Fibroblast of lung (primary cell): ENCODE measurements around the gene KCNJ2. TPM values are rescaled to one million over a fixed set of nuclear protein-coding genes. Genes with fewer than 3 reads are reported as not detected.

Experiments used
- DNase-seq, 2 donors: peaks; one replicate each; pipeline versions ENCODE4 v3.0.0 to v3.0.0-alpha.2; 2010; ENCODE audit warnings: low read depth in 2 of 2
- H2AFZ ChIP-seq: 2 replicates; pipeline ENCODE4 v1.5.1; 2012; ENCODE audit warnings: low read length, control low read depth, inconsistent platforms
- H3K27ac ChIP-seq: 2 replicates; pipeline ENCODE4 v1.5.1; 2011; ENCODE audit warnings: low read length, control low read depth; ENCODE audit not compliant: insufficient read depth
- H3K27me3 ChIP-seq: 2 replicates; pipeline ENCODE4 v1.5.1; 2011; ENCODE audit warnings: mild to moderate bottlenecking, low read length; ENCODE audit not compliant: control insufficient read depth, insufficient read depth
- H3K36me3 ChIP-seq: 2 replicates; pipeline ENCODE4 v1.5.1; 2011; ENCODE audit warnings: low read length; ENCODE audit not compliant: control insufficient read depth, insufficient read depth
- H3K4me1 ChIP-seq: 2 replicates; pipeline ENCODE4 v1.5.1; 2011; ENCODE audit warnings: low read length; ENCODE audit not compliant: control insufficient read depth, insufficient read depth; ENCODE audit errors: extremely low read depth
- H3K4me2 ChIP-seq: 2 replicates; pipeline ENCODE4 v1.5.1; 2011; ENCODE audit warnings: low read length, control low read depth; ENCODE audit not compliant: insufficient read depth; ENCODE audit errors: extremely low read depth
- H3K4me3 ChIP-seq, 4 experiments: fragments of 200-600 bp in 1 of 4; sonication (generic) in 1 of 4; replicated peaks in 1 of 4; 2 replicates each; pipeline ENCODE4 v1.5.1; 2011 to 2016; ENCODE audit warnings: low read length in 4 of 4, low read depth in 3 of 4, mild to moderate bottlenecking in 3 of 4, control low read depth in 2 of 4, inconsistent platforms in 1 of 4, mixed read lengths in 1 of 4; ENCODE audit not compliant: insufficient read depth in 1 of 4; ENCODE audit errors: control extremely low read depth in 1 of 4
- H3K79me2 ChIP-seq: 2 replicates; pipeline ENCODE4 v1.5.1; 2012; ENCODE audit warnings: mild to moderate bottlenecking, low read length, inconsistent platforms; ENCODE audit not compliant: control insufficient read depth, insufficient read depth
- H3K9ac ChIP-seq: 2 replicates; pipeline ENCODE4 v1.5.1; 2011; ENCODE audit warnings: mild to moderate bottlenecking, low read length, control low read depth; ENCODE audit not compliant: insufficient read depth
- H3K9me3 ChIP-seq: 2 replicates; pipeline ENCODE4 v1.5.1; 2012; ENCODE audit warnings: low read depth, low read length; ENCODE audit not compliant: control insufficient read depth, insufficient read depth
- H4K20me1 ChIP-seq: 2 replicates; pipeline ENCODE4 v1.5.1; 2011; ENCODE audit warnings: low read length; ENCODE audit not compliant: control insufficient read depth, insufficient read depth; ENCODE audit errors: extremely low read depth
- CTCF ChIP-seq, 2 donors: IDR thresholded peaks in 1 of 2; conservative IDR thresholded peaks in 1 of 2; 1 replicate in 1 of 2; 2 replicates in 1 of 2; pipeline ENCODE4 v1.5.1; 2011 to 2012; ENCODE audit warnings: low read length in 2 of 2, control low read depth in 1 of 2, inconsistent platforms in 1 of 2, low read depth in 1 of 2, mild to moderate bottlenecking in 1 of 2
- EZH2 ChIP-seq: IDR thresholded peaks from 2 replicates; pipeline ENCODE4 v1.5.1; 2012; ENCODE audit warnings: low read length, control low read depth, mild to moderate bottlenecking; ENCODE audit errors: missing control alignments
- polyA plus RNA-seq, 2 donors: library from polyadenylated mRNA; depleted of rRNA in 1 of 2; stranded (reverse) in 1 of 2; unstranded in 1 of 2; fragments of >200 nt; gene quantifications; 2 replicates each; pipeline ENCODE4 v1.2.1, GENCODE V29; 2011 to 2012; ENCODE audit warnings: missing spikeins in 1 of 2
- total RNA-seq: library from RNA; depleted of rRNA; stranded (reverse); fragments of >200 nt; gene quantifications from 2 replicates; pipeline ENCODE4 v1.2.1, GENCODE V29; 2014

The KCNJ2 gene
- total and polyA plus RNA-seq, 2 donors (not counting 1 experiment from before 2014, with no cell fraction given), result 6.6 to 48.1 TPM

GRCh38 chr17:70165383-70165782, 3.9 kb upstream of the KCNJ2 start:
- TF ChIP-seq CTCF (conservative IDR thresholded peaks at IDR 0.05 in 1 of 2, IDR thresholded peaks at IDR 0.05 in 1 of 2; ENCODE audit: low read depth in 1 of 2, low read length in 2 of 2), result no peak
- no peak for TF ChIP-seq EZH2
- no peaks in the 10 kb centered on the region for H3K4me1 ChIP-seq
- no peak overlapping the region for H3K4me2 ChIP-seq
- H4K20me1 ChIP-seq, result no peaks in the 10 kb centered on the region
- DNase-seq, result no peak
- H3K27me3 ChIP-seq, result no peaks in the 10 kb centered on the region
- H3K9me3 ChIP-seq, result no peaks in the 10 kb centered on the region
- no peak overlapping the region for H3K4me3 ChIP-seq
- H2AFZ ChIP-seq, result no peak overlapping the region
- H3K36me3 ChIP-seq, result no peaks in the 10 kb centered on the region
- no peak overlapping the region for H3K9ac ChIP-seq
- H3K79me2 ChIP-seq, result no peaks in the 10 kb centered on the region
- H3K27ac ChIP-seq, result no peak overlapping the region

- Histone ChIP-seq H3K36me3 (no peaks in the 10 kb centered on the region), H3K4me1 (no peaks in the 10 kb centered on the region), H3K4me2 (no peak overlapping the region), H3K79me2 (no peaks in the 10 kb centered on the region), H2AFZ (no peak overlapping the region), H3K27ac (no peak overlapping the region), H3K4me3 (no peak overlapping the region), H3K9ac (no peak overlapping the region), H3K9me3 (no peaks in the 10 kb centered on the region), H3K27me3 (no peaks in the 10 kb centered on the region), H4K20me1 (no peaks in the 10 kb centered on the region)
- TF ChIP-seq CTCF (conservative IDR thresholded peaks at IDR 0.05 in 1 of 2, IDR thresholded peaks at IDR 0.05 in 1 of 2; ENCODE audit: low read depth in 1 of 2, low read length in 2 of 2), result no peak
- no peak for TF ChIP-seq EZH2
- DNase-seq, result no peak
These were observed 2.7 kb upstream of the KCNJ2 start for GRCh38 chr17:70166615-70167014.

GRCh38 chr17:70168044-70168976, 1.0 kb upstream of the KCNJ2 start:
- Histone ChIP-seq H3K9me3 (no peaks in the 10 kb centered on the region), H4K20me1 (no peaks in the 10 kb centered on the region), H3K9ac (peak overlapping the region; percentile 4), H3K36me3 (no peaks in the 10 kb centered on the region), H3K27ac (peak overlapping the region; percentile 17), H2AFZ (peak overlapping the region; percentile 33), H3K4me2 (peak overlapping the region; percentile 65), H3K4me3 (peak overlapping the region; percentile 74 to 87 (median 81)), H3K4me1 (peaks cover 2% of the 10 kb centered on the region), H3K79me2 (no peaks in the 10 kb centered on the region), H3K27me3 (no peaks in the 10 kb centered on the region)
- peak; percentile 77 to 80 for DNase-seq
- peak; percentile 61 to 87 for TF ChIP-seq CTCF (conservative IDR thresholded peaks at IDR 0.05 in 1 of 2, IDR thresholded peaks at IDR 0.05 in 1 of 2; ENCODE audit: low read depth in 1 of 2, low read length in 2 of 2)
- TF ChIP-seq EZH2, result no peak
